MG63 (cell line): ENCODE data around the gene GADL1. TPM values are rescaled to one million over a fixed set of nuclear protein-coding genes. Genes with fewer than 3 reads are reported as not detected.

Experiments used
- DNase-seq: peaks from one replicate; pipeline ENCODE4 v3.0.0-alpha.2; 2020
- H3K27me3 ChIP-seq: fragments of 250-450 bp; sonication (Bioruptor Pico); 2 replicates; pipeline ENCODE4 v1.5.1; 2020; ENCODE audit warnings: mild to moderate bottlenecking, moderate library complexity
- H3K36me3 ChIP-seq: fragments of 250-450 bp; sonication (Bioruptor Pico); 2 replicates; pipeline ENCODE4 v1.5.1; 2020; ENCODE audit warnings: mild to moderate bottlenecking, moderate library complexity
- H3K4me3 ChIP-seq: fragments of 250-450 bp; sonication (Bioruptor Pico); 2 replicates; pipeline ENCODE4 v1.5.1; 2020; ENCODE audit warnings: mild to moderate bottlenecking, moderate library complexity
- H3K9me3 ChIP-seq: fragments of 250-450 bp; sonication (Bioruptor Pico); 2 replicates; pipeline ENCODE4 v1.5.1; 2020; ENCODE audit warnings: mild to moderate bottlenecking, moderate library complexity
- total RNA-seq: library from RNA; depleted of rRNA; stranded (reverse); fragments of >200 nt; shearing (Covaris generic); gene quantifications from 2 replicates; pipeline ENCODE4 v1.2.3, GENCODE V29; 2014; ENCODE audit warnings: low replicate concordance; rRNA removed

Gene GADL1
- total RNA-seq: not detected in 2 replicates

GRCh38 chr3:30894521-30895251 lies at the start of gene GADL1:
TSS of gene GADL1 (minus strand) at chr3:30894661. CDS start at chr3:30894614, 47 bp downstream.
- Histone ChIP-seq H3K9me3 (no peaks in the 10 kb centered on the region), H3K4me3 (peak within 1 kb of the TSS; percentile 54), H3K27me3 (peaks cover 4% of the 10 kb centered on the region; the same call in 1 of the 2 replicates), H3K36me3 (no peaks in the 10 kb centered on the region)
- DNase-seq: peak; percentile 38

DNA sequence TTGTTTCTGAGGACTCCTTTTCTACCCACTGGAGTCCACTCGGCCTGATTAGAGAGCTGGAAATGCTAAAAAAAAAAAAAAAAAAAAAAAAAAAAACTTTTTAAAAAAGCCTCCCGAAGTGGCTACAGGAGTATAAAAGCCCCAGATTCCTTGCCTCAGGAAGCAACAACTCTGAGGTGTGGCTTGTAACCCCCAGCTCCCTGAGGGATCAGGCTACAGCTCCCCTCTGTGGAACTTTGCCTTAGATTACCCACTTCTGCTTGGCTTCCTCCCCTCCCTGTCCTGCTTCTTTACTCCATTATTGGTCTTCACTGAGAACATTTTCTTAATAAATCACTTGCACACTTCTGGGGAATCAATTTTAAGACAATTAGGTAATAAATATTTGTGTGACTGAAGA lies 49.7 kb upstream of the GADL1 start:
- no peaks in the 10 kb centered on the region for H3K9me3 ChIP-seq
- H3K36me3 ChIP-seq: no peaks in the 10 kb centered on the region
- DNase-seq: no peak
- H3K27me3 ChIP-seq: no peaks in the 10 kb centered on the region
- no peak overlapping the region for H3K4me3 ChIP-seq

DNA sequence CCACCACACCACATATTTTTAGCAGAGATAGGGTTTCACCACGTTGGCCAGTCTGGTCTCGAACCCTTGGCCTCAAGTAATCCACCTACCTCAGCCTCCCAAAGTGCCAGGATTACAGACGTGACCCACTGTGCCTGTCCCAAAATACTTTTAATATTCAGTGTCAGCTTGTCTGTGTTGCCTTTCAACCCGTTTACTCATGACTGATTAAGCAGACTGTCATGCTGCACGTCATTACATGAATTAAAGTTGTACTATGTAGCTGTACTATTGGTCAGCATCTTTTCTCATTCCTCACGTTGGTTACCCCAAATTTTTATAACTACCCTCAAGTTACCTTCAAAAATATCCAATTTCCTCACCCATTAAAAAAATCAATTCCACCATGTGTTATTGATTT lies 48.7 kb upstream of the GADL1 start:
- Histone ChIP-seq H3K36me3 (no peaks in the 10 kb centered on the region), H3K4me3 (no peak overlapping the region), H3K9me3 (no peaks in the 10 kb centered on the region), H3K27me3 (no peaks in the 10 kb centered on the region)
- no peak for DNase-seq

DNA sequence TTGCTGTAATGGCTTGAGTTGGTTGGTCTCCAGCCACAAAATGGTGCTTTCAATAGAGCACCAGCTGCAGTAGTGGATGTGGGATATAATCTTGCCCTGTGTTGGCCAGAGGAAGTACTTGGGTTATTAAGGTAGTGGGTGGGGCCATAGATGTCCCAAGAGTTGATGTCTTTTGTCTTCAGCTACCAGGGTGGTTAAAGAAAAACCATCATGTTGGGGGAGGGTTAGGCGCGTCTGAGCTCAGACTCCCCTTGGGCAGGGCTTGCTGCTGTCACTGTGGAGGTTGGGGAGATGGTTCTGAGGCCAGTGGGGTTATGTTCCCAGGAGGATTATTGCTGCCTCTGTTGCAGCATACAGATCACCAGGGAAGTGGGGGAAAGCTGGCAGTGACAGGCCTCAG lies 46.9 kb upstream of the GADL1 start:
- no peak for DNase-seq

GRCh38 chr3:30940740-30941139 lies 46.3 kb upstream of the GADL1 start:
- DNase-seq: no peak
- H3K36me3 ChIP-seq: no peaks in the 10 kb centered on the region
- no peaks in the 10 kb centered on the region for H3K9me3 ChIP-seq
- H3K27me3 ChIP-seq: no peaks in the 10 kb centered on the region
- no peak overlapping the region for H3K4me3 ChIP-seq

More for the DNA sequence above, 46.9 kb upstream of the GADL1 start:
- no peaks in the 10 kb centered on the region for H3K36me3 ChIP-seq
- no peaks in the 10 kb centered on the region for H3K27me3 ChIP-seq
- no peaks in the 10 kb centered on the region for H3K9me3 ChIP-seq
- no peak overlapping the region for H3K4me3 ChIP-seq

DNA sequence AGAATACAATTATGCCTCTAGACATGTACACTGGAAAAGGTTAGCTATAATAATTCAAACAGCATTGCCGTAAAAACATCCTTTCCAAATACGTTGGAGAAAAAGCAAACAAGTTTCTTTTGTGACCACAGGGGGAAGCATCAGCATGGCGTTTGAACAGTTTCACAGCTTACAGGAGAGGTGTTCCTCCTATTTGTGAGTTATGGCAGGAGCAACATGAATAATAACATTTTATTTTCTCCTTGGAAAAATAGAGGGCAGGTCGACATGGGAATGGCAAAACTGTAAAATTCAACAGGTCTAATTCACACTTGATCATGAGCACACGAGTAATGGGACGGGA lies 39.7 kb upstream of the GADL1 start:
- H3K4me3 ChIP-seq: no peak overlapping the region
- DNase-seq: peak; percentile 5

DNA sequence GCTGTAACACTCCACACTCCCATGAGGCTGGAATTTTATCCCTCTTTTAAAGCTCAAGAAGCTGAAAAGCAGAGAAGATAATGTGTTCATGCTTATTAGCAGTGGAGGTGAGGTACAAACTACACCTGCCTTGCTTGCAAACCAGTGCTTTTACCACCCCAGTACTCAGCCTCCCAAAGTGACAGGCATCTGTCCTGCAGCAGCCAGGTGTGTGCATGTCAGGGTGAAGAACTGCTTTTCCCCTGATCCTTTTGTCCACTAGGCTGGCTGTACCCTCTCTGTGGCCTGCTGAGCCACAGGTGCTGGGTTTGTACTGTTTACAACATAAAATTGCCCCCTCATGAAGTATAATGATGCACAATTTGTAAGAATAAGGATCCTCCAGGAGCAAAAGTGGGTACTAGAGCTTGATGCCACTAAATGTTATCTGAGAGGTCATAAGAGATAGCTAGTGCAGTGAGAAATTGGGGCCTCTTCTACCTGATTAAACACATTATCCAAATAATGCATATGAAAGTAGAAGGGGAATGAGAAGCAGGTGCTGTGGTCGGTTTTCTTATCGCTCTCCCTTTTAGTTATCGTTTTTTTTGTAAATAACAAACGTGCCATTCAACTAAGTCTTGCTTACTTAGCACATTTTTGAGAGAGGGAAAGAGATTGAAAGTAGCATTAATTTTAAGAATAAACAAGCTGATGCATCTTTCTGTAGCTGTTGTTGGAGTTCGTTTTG lies 39.2 kb upstream of the GADL1 start:
- Histone ChIP-seq H3K4me3 (no peak overlapping the region), H3K27me3 (no peaks in the 10 kb centered on the region), H3K36me3 (no peaks in the 10 kb centered on the region), H3K9me3 (no peaks in the 10 kb centered on the region)
- no peak for DNase-seq

More for the DNA sequence above, 39.7 kb upstream of the GADL1 start:
- Histone ChIP-seq H3K9me3 (no peaks in the 10 kb centered on the region), H3K36me3 (no peaks in the 10 kb centered on the region), H3K27me3 (no peaks in the 10 kb centered on the region)

- DNase-seq: no peak
- Histone ChIP-seq H3K27me3 (no peaks in the 10 kb centered on the region), H3K36me3 (no peaks in the 10 kb centered on the region), H3K4me3 (no peak overlapping the region), H3K9me3 (no peaks in the 10 kb centered on the region)
Measured at GRCh38 chr3:30932513-30933098, 38.1 kb upstream of the GADL1 start.

- Histone ChIP-seq H3K36me3 (no peaks in the 10 kb centered on the region), H3K27me3 (no peaks in the 10 kb centered on the region), H3K4me3 (no peak overlapping the region), H3K9me3 (no peaks in the 10 kb centered on the region)
- no peak for DNase-seq
Measured at GRCh38 chr3:30924763-30925162, 30.3 kb upstream of the GADL1 start.

DNA sequence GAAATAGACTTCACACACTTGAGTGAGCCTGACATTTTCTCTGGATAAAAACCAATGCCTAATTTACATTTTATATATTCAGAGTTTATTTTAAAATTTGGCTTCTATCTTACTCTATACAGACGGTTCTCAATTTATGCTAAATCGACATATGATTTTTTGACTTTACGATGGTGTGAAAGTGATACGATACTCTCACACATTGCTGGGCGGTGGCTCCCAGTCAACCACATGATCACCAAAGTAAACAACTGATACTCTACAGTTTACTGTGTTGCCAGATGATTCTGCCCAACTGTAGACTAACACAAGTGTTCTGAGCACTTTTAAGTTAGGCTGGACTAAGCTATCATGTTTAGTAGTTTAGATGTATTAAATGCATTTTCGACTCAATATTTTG lies 25.1 kb upstream of the GADL1 start:
- no peaks in the 10 kb centered on the region for H3K27me3 ChIP-seq
- DNase-seq: no peak
- H3K4me3 ChIP-seq: no peak overlapping the region
- no peaks in the 10 kb centered on the region for H3K9me3 ChIP-seq
- no peaks in the 10 kb centered on the region for H3K36me3 ChIP-seq

GRCh38 chr3:30918761-30919160 lies 24.3 kb upstream of the GADL1 start:
- Histone ChIP-seq H3K9me3 (no peaks in the 10 kb centered on the region), H3K27me3 (no peaks in the 10 kb centered on the region), H3K4me3 (no peak overlapping the region), H3K36me3 (no peaks in the 10 kb centered on the region)
- DNase-seq: no peak

DNA sequence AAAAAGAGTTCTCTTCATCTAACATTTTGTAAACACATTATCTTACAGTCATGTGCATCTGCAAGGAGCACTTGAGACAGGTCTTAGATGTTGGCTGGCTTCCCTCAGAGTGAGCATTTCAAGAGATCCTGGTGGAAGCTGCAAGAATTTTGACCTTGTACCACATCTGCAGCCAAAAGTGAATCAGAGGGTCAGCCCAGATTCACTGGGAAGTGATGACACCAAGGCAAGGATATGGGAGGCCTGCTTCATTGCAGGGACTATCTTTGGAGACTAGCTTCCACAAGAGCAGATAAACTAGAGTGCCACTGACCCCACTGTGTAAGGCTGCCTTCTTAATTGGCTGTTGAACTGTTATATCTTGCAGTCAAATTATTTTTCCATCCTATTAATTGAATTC lies 21.3 kb upstream of the GADL1 start:
- Histone ChIP-seq H3K36me3 (no peaks in the 10 kb centered on the region), H3K4me3 (no peak overlapping the region), H3K27me3 (no peaks in the 10 kb centered on the region), H3K9me3 (no peaks in the 10 kb centered on the region)
- DNase-seq: peak; percentile 13

DNA sequence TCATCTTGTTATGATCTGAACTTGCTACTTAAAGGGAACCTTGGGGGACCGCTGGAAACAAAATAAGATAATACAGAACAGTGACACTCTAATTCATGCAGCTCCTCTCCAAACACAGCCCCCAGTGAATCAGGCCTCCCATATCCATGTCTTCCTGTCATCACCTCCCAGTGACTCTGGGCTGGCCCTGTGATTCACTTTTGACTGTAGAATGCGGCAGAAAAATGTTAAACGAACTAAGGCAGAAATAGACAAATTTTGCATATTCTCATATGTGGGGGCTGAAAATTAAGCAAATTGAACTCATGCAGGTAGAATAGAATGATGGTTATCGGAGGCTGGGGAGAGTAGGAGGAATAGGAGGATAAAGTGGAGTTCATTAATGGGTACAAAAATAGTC lies 20.2 kb upstream of the GADL1 start:
- H3K9me3 ChIP-seq: no peaks in the 10 kb centered on the region
- no peaks in the 10 kb centered on the region for H3K36me3 ChIP-seq
- DNase-seq: no peak
- H3K4me3 ChIP-seq: no peak overlapping the region
- no peaks in the 10 kb centered on the region for H3K27me3 ChIP-seq

DNA sequence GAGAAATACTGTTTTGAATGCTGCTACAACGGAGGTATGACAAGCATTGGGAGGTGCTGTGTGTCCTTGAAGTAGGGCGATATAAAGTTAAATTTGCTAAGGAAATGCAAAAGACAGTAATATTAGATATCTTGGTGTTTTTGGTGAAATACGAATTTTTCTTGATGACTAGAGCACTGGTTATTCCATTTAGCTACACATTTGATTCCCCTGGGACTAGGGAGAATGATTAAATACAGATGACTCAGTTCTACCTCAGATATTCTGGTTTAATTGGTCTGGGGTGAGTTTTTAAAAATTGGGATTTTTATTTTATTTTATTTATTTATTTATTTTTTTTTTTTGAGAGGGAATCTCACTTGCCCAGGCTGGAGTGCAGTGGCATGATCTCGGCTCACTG lies 18.7 kb upstream of the GADL1 start:
- Histone ChIP-seq H3K36me3 (no peaks in the 10 kb centered on the region), H3K9me3 (no peaks in the 10 kb centered on the region), H3K4me3 (no peak overlapping the region), H3K27me3 (no peaks in the 10 kb centered on the region)
- DNase-seq: no peak

GRCh38 chr3:30912301-30912700 lies 17.8 kb upstream of the GADL1 start:
- H3K27me3 ChIP-seq: no peaks in the 10 kb centered on the region

DNA sequence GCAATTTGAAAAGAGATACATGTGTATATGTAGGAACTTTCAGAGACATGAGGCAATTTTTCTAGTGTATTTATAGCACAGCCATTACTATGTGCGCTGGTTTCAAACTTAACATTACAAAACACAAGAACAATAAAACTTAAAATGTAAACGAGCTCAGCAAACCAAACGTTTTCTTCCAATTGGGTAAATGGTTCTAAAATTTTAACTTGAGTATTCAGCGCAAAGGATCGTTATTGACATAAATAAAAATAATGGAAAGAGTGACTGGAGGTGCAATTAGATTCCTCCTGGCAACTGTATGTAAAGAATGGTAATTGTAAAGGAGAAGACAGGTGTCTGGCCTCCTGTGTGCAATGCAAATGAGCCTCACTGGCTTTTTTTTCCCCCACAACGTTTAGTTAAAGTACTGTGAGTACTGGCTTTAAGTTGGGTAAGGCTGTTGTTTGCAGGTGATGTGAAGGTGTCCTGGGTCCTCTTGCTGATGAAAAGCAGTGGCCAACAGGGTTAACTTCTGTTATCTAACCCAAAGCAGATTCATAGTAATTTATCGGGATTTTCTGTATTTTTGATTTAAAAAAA lies 14.1 kb upstream of the GADL1 start:
- Histone ChIP-seq H3K27me3 (no peaks in the 10 kb centered on the region), H3K36me3 (no peaks in the 10 kb centered on the region), H3K4me3 (no peak overlapping the region), H3K9me3 (no peaks in the 10 kb centered on the region)
- no peak for DNase-seq

More at GRCh38 chr3:30912301-30912700, 17.8 kb upstream of the GADL1 start:
- no peaks in the 10 kb centered on the region for H3K9me3 ChIP-seq
- DNase-seq: no peak
- H3K4me3 ChIP-seq: no peak overlapping the region
- no peaks in the 10 kb centered on the region for H3K36me3 ChIP-seq

- peak; percentile 57 for DNase-seq
- no peaks in the 10 kb centered on the region for H3K27me3 ChIP-seq
- H3K9me3 ChIP-seq: no peaks in the 10 kb centered on the region
- H3K4me3 ChIP-seq: no peak overlapping the region
- H3K36me3 ChIP-seq: no peaks in the 10 kb centered on the region
Measured at GRCh38 chr3:30904996-30905395, 10.5 kb upstream of the GADL1 start.
